Liver (tissue), 9 donors: ENCODE data around the gene CASTOR1. TPM values are rescaled to one million over a fixed set of nuclear protein-coding genes. Genes with fewer than 3 reads are reported as not detected.

Experiments used
- DNase-seq: peaks from one replicate; pipeline ENCODE4 v3.0.0-alpha.2; 2017; ENCODE audit warnings: low spot score
- H3K27ac ChIP-seq, 2 donors: one replicate each; pipeline ENCODE4 v1.7.0; 2013; ENCODE audit warnings: inconsistent platforms in 2 of 2, low read length in 2 of 2, control low read depth in 1 of 2, low read depth in 1 of 2, mild to moderate bottlenecking in 1 of 2
- H3K27me3 ChIP-seq, 4 donors: one replicate each; pipeline versions ENCODE4 v1.6.1 to v1.7.0; 2013; ENCODE audit warnings: low read length in 3 of 4, inconsistent platforms in 1 of 4, mild to moderate bottlenecking in 1 of 4, moderate library complexity in 1 of 4; ENCODE audit not compliant: control insufficient read depth in 4 of 4, insufficient read depth in 4 of 4
- H3K36me3 ChIP-seq, 4 donors: one replicate each; pipeline versions ENCODE4 v1.6.1 to v1.7.0; 2013; ENCODE audit warnings: low read length in 3 of 4, mild to moderate bottlenecking in 3 of 4, low read depth in 1 of 4, moderate library complexity in 1 of 4; ENCODE audit not compliant: control insufficient read depth in 4 of 4, insufficient read depth in 3 of 4
- H3K4me1 ChIP-seq, 4 donors: one replicate each; pipeline versions ENCODE4 v1.6.1 to v1.7.0; 2013; ENCODE audit warnings: low read length in 3 of 4, mild to moderate bottlenecking in 3 of 4, moderate library complexity in 1 of 4; ENCODE audit not compliant: control insufficient read depth in 4 of 4, insufficient read depth in 4 of 4
- H3K4me3 ChIP-seq, 3 donors: one replicate each; pipeline versions ENCODE4 v1.6.1 to v1.7.0; 2013; ENCODE audit warnings: low read length in 3 of 3, control low read depth in 1 of 3, low read depth in 1 of 3, mild to moderate bottlenecking in 1 of 3
- H3K9ac ChIP-seq, 2 donors: one replicate each; pipeline ENCODE4 v1.7.0; 2013; ENCODE audit warnings: low read length in 2 of 2, mild to moderate bottlenecking in 2 of 2, moderate library complexity in 2 of 2, control low read depth in 1 of 2, low read depth in 1 of 2
- H3K9me3 ChIP-seq, 4 donors: one replicate each; pipeline versions ENCODE4 v1.6.1 to v1.7.0; 2013; ENCODE audit warnings: low read length in 3 of 4; ENCODE audit not compliant: control insufficient read depth in 4 of 4
- ATF3 ChIP-seq: IDR thresholded peaks from 2 replicates; pipeline ENCODE4 v1.6.1; 2016; ENCODE audit warnings: antibody characterized with exemption
- EGR1 ChIP-seq, 2 donors: IDR thresholded peaks; 2 replicates each; pipeline ENCODE4 v1.6.1; 2016 to 2018; ENCODE audit warnings: antibody characterized with exemption in 2 of 2, low read depth in 2 of 2
- FOXA1 ChIP-seq: IDR thresholded peaks from 2 replicates; pipeline ENCODE4 v1.6.1; 2016; ENCODE audit warnings: antibody characterized with exemption
- FOXA2 ChIP-seq: IDR thresholded peaks from 2 replicates; pipeline ENCODE4 v1.6.1; 2016; ENCODE audit warnings: antibody characterized with exemption
- GABPA ChIP-seq, 2 donors: IDR thresholded peaks in 1 of 2; conservative IDR thresholded peaks in 1 of 2; 2 replicates each; pipeline ENCODE4 v1.6.1; 2016; ENCODE audit warnings: antibody characterized with exemption in 2 of 2, mild to moderate bottlenecking in 1 of 2, moderate library complexity in 1 of 2
- HNF4A ChIP-seq, 2 donors: conservative IDR thresholded peaks; 2 replicates each; pipeline ENCODE4 v1.6.1; 2016; ENCODE audit warnings: antibody characterized with exemption in 2 of 2, mild to moderate bottlenecking in 2 of 2
- HNF4G ChIP-seq: IDR thresholded peaks from 2 replicates; pipeline ENCODE4 v1.6.1; 2016; ENCODE audit warnings: antibody characterized with exemption
- NR2F2 ChIP-seq: IDR thresholded peaks from 2 replicates; pipeline ENCODE4 v1.6.1; 2016; ENCODE audit warnings: antibody characterized with exemption
- RAD21 ChIP-seq, 2 donors: IDR thresholded peaks; 2 replicates each; pipeline ENCODE4 v1.6.1; 2016; ENCODE audit warnings: antibody characterized with exemption in 2 of 2, mild to moderate bottlenecking in 2 of 2
- REST ChIP-seq: IDR thresholded peaks from 2 replicates; pipeline ENCODE4 v1.6.1; 2016; ENCODE audit warnings: antibody characterized with exemption, mild to moderate bottlenecking
- RXRA ChIP-seq, 2 donors: IDR thresholded peaks; 2 replicates each; pipeline ENCODE4 v1.6.1; 2017 to 2018; ENCODE audit warnings: antibody characterized with exemption in 2 of 2, mild to moderate bottlenecking in 1 of 2
- SP1 ChIP-seq: IDR thresholded peaks from 2 replicates; pipeline ENCODE4 v1.6.1; 2018; ENCODE audit warnings: antibody characterized with exemption, mild to moderate bottlenecking
- TAF1 ChIP-seq: conservative IDR thresholded peaks from 2 replicates; pipeline ENCODE4 v1.6.1; 2016; ENCODE audit warnings: antibody characterized with exemption, mild to moderate bottlenecking
- WGBS: extraction: QIAGEN DNeasy Blood & Tissue Kit; methylation state at CpG from one replicate; pipeline ENCODE4 v1.1.7; 2013; 5-methylcytosine and 5-hydroxymethylcytosine counted together
- polyA plus RNA-seq, 2 donors: library from polyadenylated mRNA; stranded (reverse) in 1 of 2; unstranded in 1 of 2; fragments of 200-250 nt in 1 of 2; fragments of >200 nt in 1 of 2; fragmentation: Nextera tagmentation in 1 of 2; extraction: Ambion mirVana in 1 of 2; gene quantifications; one replicate each; pipeline versions ENCODE4 v1.2.1 to v1.2.3, GENCODE V29; 2013 to 2015
- total RNA-seq, 2 donors: library from RNA; depleted of rRNA; stranded (reverse); fragments of >200 nt; gene quantifications; one replicate each; pipeline ENCODE4 v1.2.3, GENCODE V29; 2014
- TF ChIP-seq, protein P1 (sequence below): IDR thresholded peaks from 2 replicates; pipeline ENCODE4 v1.6.1; 2016; ENCODE audit warnings: antibody characterized with exemption
- TF ChIP-seq, protein P2 (sequence below): fragments of 150-350 bp; IDR thresholded peaks from 2 replicates; pipeline ENCODE4 v1.5.1; 2017; ENCODE audit warnings: improper control_type of control experiment, low read depth, low read length; ENCODE audit not compliant: missing input control
- donor health status: healthy.
- donor health status: healthy.
- donor health status: healthy.
- donor health status: healthy.
- donor health status: healthy.

Gene CASTOR1
- total and polyA plus RNA-seq, 4 donors = 1.8 to 5.4 (median 2.4) TPM

DNA sequence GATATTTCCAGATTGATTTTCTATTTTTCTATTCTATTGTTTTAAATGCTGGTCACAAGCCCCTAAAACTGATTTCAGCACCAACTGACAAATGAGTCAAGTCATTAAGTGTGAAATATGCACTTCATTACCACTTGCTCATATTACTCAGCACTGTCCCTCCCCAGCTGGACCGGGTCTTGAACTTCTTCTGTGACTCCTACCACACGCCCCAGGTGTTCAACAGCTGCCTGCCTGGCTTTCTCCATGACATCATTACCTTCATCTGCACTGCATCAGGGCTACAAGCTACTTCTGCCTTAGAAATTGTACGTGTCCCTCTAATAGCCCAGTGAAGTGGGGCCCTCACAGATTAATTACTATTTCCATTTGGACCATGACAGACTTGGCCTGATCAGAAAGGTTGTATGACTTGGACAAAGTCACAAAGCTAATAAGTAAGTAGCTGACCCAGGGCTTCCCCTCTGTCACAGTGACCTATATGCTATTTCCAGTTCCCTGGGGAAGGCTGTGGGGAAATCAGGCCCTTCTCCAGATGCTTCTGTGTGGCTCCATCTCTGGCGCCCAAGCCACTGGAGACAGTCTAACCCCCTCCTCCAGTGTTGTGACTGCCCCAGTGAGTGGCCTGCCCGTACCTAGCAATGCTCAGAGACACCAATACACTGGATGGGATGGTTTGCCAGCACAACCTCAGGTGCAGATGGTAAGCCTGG lies 19.4 kb upstream of the CASTOR1 start:
- 93% methylated on average over 5 of the region's 5 CpGs for WGBS
- Histone ChIP-seq H3K9ac (no peak overlapping the region), H3K27ac (no peak overlapping the region), H3K4me3 (no peak overlapping the region), H3K4me1 (peaks cover 22 to 58% (median 39%) of the 10 kb centered on the region in 4 donors), H3K36me3 (peaks cover 0 to 5% (median 1%) of the 10 kb centered on the region in 4 donors), H3K9me3 (no peaks in the 10 kb centered on the region), H3K27me3 (no peaks in the 10 kb centered on the region)
- no peak for DNase-seq
- TF ChIP-seq FOXA2 (no peak), REST (no peak), TAF1 (no peak), NR2F2 (no peak), RAD21 (IDR thresholded peaks at IDR 0.05) (no peak), RXRA (IDR thresholded peaks at IDR 0.05) (no peak), HNF4A (conservative IDR thresholded peaks at IDR 0.05) (no peak), SP1 (no peak), FOXA1 (no peak), GABPA (IDR thresholded peaks at IDR 0.05 in 1 of 2, conservative IDR thresholded peaks at IDR 0.05 in 1 of 2) (no peak), EGR1 (IDR thresholded peaks at IDR 0.05; ENCODE audit: low read depth in 2 of 2) (no peak), HNF4G (no peak), ATF3 (no peak)
- TF ChIP-seq, protein P1, sequence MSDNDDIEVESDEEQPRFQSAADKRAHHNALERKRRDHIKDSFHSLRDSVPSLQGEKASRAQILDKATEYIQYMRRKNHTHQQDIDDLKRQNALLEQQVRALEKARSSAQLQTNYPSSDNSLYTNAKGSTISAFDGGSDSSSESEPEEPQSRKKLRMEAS = no peak
- TF ChIP-seq, protein P2, sequence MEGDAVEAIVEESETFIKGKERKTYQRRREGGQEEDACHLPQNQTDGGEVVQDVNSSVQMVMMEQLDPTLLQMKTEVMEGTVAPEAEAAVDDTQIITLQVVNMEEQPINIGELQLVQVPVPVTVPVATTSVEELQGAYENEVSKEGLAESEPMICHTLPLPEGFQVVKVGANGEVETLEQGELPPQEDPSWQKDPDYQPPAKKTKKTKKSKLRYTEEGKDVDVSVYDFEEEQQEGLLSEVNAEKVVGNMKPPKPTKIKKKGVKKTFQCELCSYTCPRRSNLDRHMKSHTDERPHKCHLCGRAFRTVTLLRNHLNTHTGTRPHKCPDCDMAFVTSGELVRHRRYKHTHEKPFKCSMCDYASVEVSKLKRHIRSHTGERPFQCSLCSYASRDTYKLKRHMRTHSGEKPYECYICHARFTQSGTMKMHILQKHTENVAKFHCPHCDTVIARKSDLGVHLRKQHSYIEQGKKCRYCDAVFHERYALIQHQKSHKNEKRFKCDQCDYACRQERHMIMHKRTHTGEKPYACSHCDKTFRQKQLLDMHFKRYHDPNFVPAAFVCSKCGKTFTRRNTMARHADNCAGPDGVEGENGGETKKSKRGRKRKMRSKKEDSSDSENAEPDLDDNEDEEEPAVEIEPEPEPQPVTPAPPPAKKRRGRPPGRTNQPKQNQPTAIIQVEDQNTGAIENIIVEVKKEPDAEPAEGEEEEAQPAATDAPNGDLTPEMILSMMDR = no peak

GRCh38 chr22:30308093-30308492 lies 18.8 kb upstream of the CASTOR1 start:
- no peak for TF ChIP-seq HNF4A (conservative IDR thresholded peaks at IDR 0.05)
- Histone ChIP-seq H3K27ac (no peak overlapping the region), H3K9ac (no peak overlapping the region), H3K4me1 (peaks cover 22 to 60% (median 39%) of the 10 kb centered on the region in 4 donors), H3K36me3 (peaks cover 0 to 5% (median 1%) of the 10 kb centered on the region in 4 donors), H3K27me3 (no peaks in the 10 kb centered on the region), H3K4me3 (no peak overlapping the region), H3K9me3 (no peaks in the 10 kb centered on the region)
- WGBS = 81% methylated on average over 2 of the region's 2 CpGs
- DNase-seq = no peak
